GM12878 (cell line): ENCODE data around the gene ADGRG7. TPM values are rescaled to one million over a fixed set of nuclear protein-coding genes. Genes with fewer than 3 reads are reported as not detected.

Experiments used
- ATAC-seq: fragments of 200-7000 bp; cut with Tn5 transposase; 3 replicates; pipeline ENCODE4 v1.9.1; 2020; ENCODE audit warnings: mild to moderate bottlenecking, moderate library complexity
- BruUV-seq: library from RNA; stranded (reverse); fragments of 400-500 nt; replicated peaks from 2 replicates; lab custom pipeline; 2021; lab: Mats Ljungman, UMichigan
- CTCF ChIA-PET: fragments of 300-600 bp; sonication (Branson Sonifier 250); formaldehyde crosslinking; extraction: SDS; loops from one replicate; lab custom pipeline; 2021; ENCODE audit warnings: inconsistent platforms; lab: Yijun Ruan, JAX
- POLR2A ChIA-PET: fragments of 350-600 bp; formaldehyde crosslinking; extraction: SDS; loops from one replicate; lab custom pipeline; 2021; ENCODE audit warnings: inconsistent platforms; lab: Charles Lee
- RAD21 ChIA-PET: fragments of 300-600 bp; sonication (Branson Sonifier 250); formaldehyde crosslinking; loops from one replicate; lab custom pipeline; 2023; ENCODE audit warnings: antibody characterized with exemption; ENCODE audit not compliant: unreplicated experiment; lab: Charles Lee
- SMC1A ChIA-PET: fragments of 300-600 bp; sonication (Branson Sonifier 250); formaldehyde crosslinking; loops from one replicate; lab custom pipeline; 2023; ENCODE audit not compliant: unreplicated experiment, uncharacterized antibody; lab: Charles Lee
- DNase-seq: peaks from one replicate; pipeline ENCODE4 v3.0.0-alpha.2; 2011; ENCODE audit warnings: low read depth, low spot score
- FAIRE-seq: peaks from 3 replicates; lab custom pipeline; 2011; peaks lifted over from hg19 to GRCh38; lab: Jason Lieb, UNC
- H2AFZ ChIP-seq: 2 replicates; pipeline ENCODE4 v1.6.0; 2011; ENCODE audit warnings: low read depth, low read length, control low read depth; ENCODE audit not compliant: control insufficient read depth
- H3K27ac ChIP-seq: 2 replicates; pipeline ENCODE4 v1.5.1; 2011; ENCODE audit warnings: control low read depth; ENCODE audit not compliant: control insufficient read depth, insufficient read depth
- H3K27me3 ChIP-seq, 2 experiments: replicated peaks in 1 of 2; 2 replicates each; pipeline versions ENCODE4 v1.6.0 to v1.6.1; 2011; ENCODE audit warnings: low read length in 1 of 2; ENCODE audit not compliant: control insufficient read depth in 2 of 2, insufficient read depth in 2 of 2
- H3K36me3 ChIP-seq, 2 experiments: 2 replicates each; pipeline ENCODE4 v1.5.1; 2011; ENCODE audit warnings: low read length in 1 of 2; ENCODE audit not compliant: control insufficient read depth in 2 of 2, insufficient read depth in 2 of 2
- H3K4me1 ChIP-seq: 2 replicates; pipeline ENCODE4 v1.6.1; 2011; ENCODE audit warnings: mild to moderate bottlenecking, low read length, moderate library complexity, mixed read lengths; ENCODE audit not compliant: control insufficient read depth, insufficient read depth
- H3K4me2 ChIP-seq: 2 replicates; pipeline ENCODE4 v1.6.0; 2011; ENCODE audit warnings: control low read depth; ENCODE audit not compliant: control insufficient read depth, insufficient read depth
- H3K4me3 ChIP-seq: fragments of 200-600 bp; sonication (generic); 2 replicates; pipeline ENCODE4 v1.5.1; 2016
- H3K79me2 ChIP-seq: 2 replicates; pipeline ENCODE4 v1.6.0; 2011; ENCODE audit warnings: low read length; ENCODE audit not compliant: control insufficient read depth, insufficient read depth
- H3K9ac ChIP-seq: 2 replicates; pipeline ENCODE4 v1.8.0; 2011; ENCODE audit warnings: low read length, control low read depth, mixed read lengths; ENCODE audit not compliant: control insufficient read depth, insufficient read depth
- H3K9me3 ChIP-seq: replicated peaks from 3 replicates; pipeline ENCODE4 v1.5.1; 2011; ENCODE audit warnings: mild to moderate bottlenecking, low read length; ENCODE audit not compliant: control insufficient read depth, insufficient read depth
- H4K20me1 ChIP-seq: 2 replicates; pipeline ENCODE4 v1.6.0; 2011; ENCODE audit not compliant: control insufficient read depth, insufficient read depth
- DPF2 ChIP-seq: fragments of 450-650 bp; IDR thresholded peaks from 2 replicates; pipeline ENCODE4 v1.6.1; 2017; ENCODE audit warnings: mild to moderate bottlenecking
- IKZF1 ChIP-seq: fragments of 450-650 bp; conservative IDR thresholded peaks from 2 replicates; pipeline ENCODE4 v1.6.1; 2017; ENCODE audit warnings: antibody characterized with exemption, mild to moderate bottlenecking
- IRF4 ChIP-seq: IDR thresholded peaks from 2 replicates; pipeline ENCODE4 v1.6.1; 2011; ENCODE audit warnings: low read depth, low read length
- JUNB ChIP-seq: IDR thresholded peaks from 2 replicates; pipeline ENCODE4 v1.6.1; 2016; ENCODE audit warnings: antibody characterized with exemption, mild to moderate bottlenecking
- MYB ChIP-seq: fragments of 150-350 bp; IDR thresholded peaks from 2 replicates; pipeline ENCODE4 v1.6.1; 2014; ENCODE audit warnings: mild to moderate bottlenecking, low read depth, low read length, borderline replicate concordance
- RELA ChIP-seq: fragments of 450-650 bp; IDR thresholded peaks from 2 replicates; pipeline ENCODE4 v1.8.0; 2014; ENCODE audit warnings: borderline replicate concordance; ENCODE audit not compliant: partially characterized antibody
- RUNX3 ChIP-seq: IDR thresholded peaks from 2 replicates; pipeline ENCODE4 v1.6.1; 2012; ENCODE audit warnings: low read length, inconsistent platforms
- TBL1XR1 ChIP-seq: IDR thresholded peaks from 2 replicates; pipeline ENCODE4 v1.6.1; 2012; ENCODE audit warnings: low read depth, low read length, improper control_type of control experiment
- WRNIP1 ChIP-seq: IDR thresholded peaks from 2 replicates; pipeline ENCODE4 v1.6.1; 2011; ENCODE audit warnings: low read depth, low read length, improper control_type of control experiment, borderline replicate concordance
- ZNF24 ChIP-seq: fragments of 450-650 bp; IDR thresholded peaks from 2 replicates; pipeline ENCODE4 v1.6.1; 2017; ENCODE audit warnings: antibody characterized with exemption, mild to moderate bottlenecking
- ZNF384 ChIP-seq: IDR thresholded peaks from 2 replicates; pipeline ENCODE4 v1.6.1; 2012; ENCODE audit warnings: low read depth, mild to moderate bottlenecking, low read length, improper control_type of control experiment, borderline replicate concordance
- WGBS: methylation state at CpG from one replicate; pipeline ENCODE4 v1.1.6; 2016; ENCODE audit warnings: low lambda C conversion rate; ENCODE audit not compliant: insufficient replicate concordance, insufficient coverage; ENCODE audit errors: missing lambda C conversion rate; 5-methylcytosine and 5-hydroxymethylcytosine counted together
- in situ Hi-C: fragments of 300-500 bp; cut with MboI; formaldehyde crosslinking; loops from 9 replicates; pipeline ENCODE4 v1.14.3; 2018; ENCODE audit warnings: mixed read lengths
- intact Hi-C: fragments of 100-400 bp; cut with micrococcal nuclease; formaldehyde crosslinking; loops from one replicate; pipeline ENCODE4 v1.14.2; 2022; ENCODE audit not compliant: unreplicated experiment
- polyA plus RNA-seq, 11 experiments: library from polyadenylated mRNA; depleted of rRNA in 4 of 11; unstranded in 6 of 11; stranded (reverse) in 5 of 11; fragments of >200 nt; fragmentation: Nextera tagmentation in 4 of 11; fragmentation: Illumina TruSeq in 1 of 11; extraction: Ambion mirVana in 4 of 11; extraction: Trizol in 1 of 11; gene quantifications; 1 replicate in 1 of 11; 2 replicates in 10 of 11; pipeline versions ENCODE4 v1.2.1 to v1.2.3, GENCODE V29; 2011 to 2016; ENCODE audit warnings: inconsistent platforms in 2 of 11, missing spikeins in 2 of 11, low read depth in 1 of 11
- total RNA-seq, 4 experiments: library from RNA; depleted of rRNA in 3 of 4; stranded (reverse); fragments of >200 nt in 3 of 4; fragmentation: Illumina TruSeq in 1 of 4; extraction: Trizol in 1 of 4; gene quantifications; 2 replicates each; pipeline versions ENCODE4 v1.2.1 to v1.2.3, GENCODE V29; 2013 to 2021
- TF ChIP-seq, protein P1 (sequence below): fragments of 450-650 bp; formaldehyde crosslinking; IDR thresholded peaks from 2 replicates; pipeline ENCODE4 v1.4.0; 2020; ENCODE audit warnings: mild to moderate bottlenecking, moderate library complexity
- TF ChIP-seq, protein P2 (sequence below): fragments of 450-650 bp; IDR thresholded peaks from 2 replicates; pipeline ENCODE4 v1.6.1; 2016; ENCODE audit warnings: mild to moderate bottlenecking

The ADGRG7 gene
- total and polyA plus RNA-seq, 10 of the 15 experiments (the other 5 are each of a cell fraction or from before 2014, with no cell fraction given): 0.02 to 0.21 (median 0.14) TPM; not detected in 7

DNA sequence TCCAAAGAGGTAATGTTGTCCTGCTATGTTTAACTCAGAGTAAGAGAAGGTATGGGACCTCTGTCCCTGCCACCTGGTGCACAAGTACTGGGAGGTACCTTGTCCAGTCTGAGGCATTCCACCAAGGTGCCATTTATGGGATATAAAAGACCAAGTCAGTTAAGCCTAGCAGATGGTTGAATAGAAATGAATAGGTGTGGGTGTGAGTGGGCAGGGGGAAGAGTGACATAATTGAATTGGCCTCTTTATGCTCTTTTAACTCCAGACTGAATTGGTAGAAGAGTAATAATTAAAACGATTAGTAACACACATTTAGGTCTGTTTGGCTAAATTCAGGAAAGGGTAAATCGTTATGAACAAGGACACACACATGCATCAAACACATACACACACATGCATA lies 562 bp downstream of the ADGRG7 start:
- POLR2A ChIA-PET: no interaction called here
- no peaks in the 10 kb centered on the region for H3K9me3 ChIP-seq
- FAIRE-seq (no peak), ATAC-seq (no peak), DNase-seq (no peak)
- H3K4me2 ChIP-seq: no peak overlapping the region
- H3K36me3 ChIP-seq: no peaks in the 10 kb centered on the region
- H2AFZ ChIP-seq: no peak overlapping the region
- no peaks in the 10 kb centered on the region for H3K27me3 ChIP-seq
- no peak overlapping the region for H3K4me3 ChIP-seq
- no peaks in the 10 kb centered on the region for H3K79me2 ChIP-seq
- no TSS peak for BruUV-seq
- peaks cover 11% of the 10 kb centered on the region; the same call in 1 of the 2 replicates for H3K4me1 ChIP-seq
- intact Hi-C loops: no loop called here
- H3K27ac ChIP-seq: no peak overlapping the region
- no peaks in the 10 kb centered on the region for H4K20me1 ChIP-seq
- RAD21 ChIA-PET: interaction anchor here (0.7 to 1.5 kb wide), 2 partner anchors 31 to 148 kb away, joined by 3 to 4 read pairs; no protein-coding TSS in a partner anchor
- SMC1A ChIA-PET: interaction anchor here (1.0 kb wide), 1 partner anchor 24 kb away, joined by 3 read pairs; no protein-coding TSS in a partner anchor
- no peak overlapping the region for H3K9ac ChIP-seq
- TF ChIP-seq IRF4 (no peak), IKZF1 (peak; percentile 10; the same call in 1 of the 2 replicates), JUNB (no peak), DPF2 (0 out of 2 replicates have a peak, but pooled peaks have one; percentile 34)
- 43% methylated on average over 2 of the region's 2 CpGs for WGBS
- CTCF ChIA-PET: no interaction called here
- in situ Hi-C loops: no loop called here

DNA sequence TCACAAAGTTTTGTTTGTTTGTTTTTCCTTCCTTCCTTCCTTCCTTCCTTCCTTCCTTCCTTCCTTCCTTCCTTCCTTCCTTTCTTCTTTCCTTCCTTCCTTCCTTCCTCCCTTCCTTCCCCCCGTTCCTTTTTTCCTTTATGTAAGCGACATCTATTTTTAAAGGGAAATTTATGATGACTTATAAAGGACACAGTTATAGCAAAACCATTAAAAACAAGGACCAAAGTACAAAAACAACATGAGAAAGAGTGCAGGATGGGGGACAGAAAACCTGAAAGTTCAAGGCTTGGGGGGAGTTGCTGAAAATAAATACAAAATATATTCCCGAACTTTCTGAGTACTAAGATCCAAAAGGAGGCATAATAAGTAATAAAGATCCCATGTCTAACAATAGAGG lies 1.8 kb downstream of the ADGRG7 start:
- intact Hi-C loops (no loop called here), in situ Hi-C loops (no loop called here)
- Histone ChIP-seq H3K4me3 (no peak overlapping the region), H3K4me1 (peaks cover 11% of the 10 kb centered on the region; the same call in 1 of the 2 replicates), H3K79me2 (no peaks in the 10 kb centered on the region), H3K9me3 (no peaks in the 10 kb centered on the region), H3K27ac (no peak overlapping the region), H4K20me1 (no peaks in the 10 kb centered on the region), H3K4me2 (no peak overlapping the region), H3K27me3 (no peaks in the 10 kb centered on the region), H3K9ac (no peak overlapping the region), H3K36me3 (no peaks in the 10 kb centered on the region), H2AFZ (no peak overlapping the region)
- no peak for FAIRE-seq
- BruUV-seq: no TSS peak
- SMC1A ChIA-PET: interaction anchor here (1.0 to 1.9 kb wide), 3 partner anchors 8 to 23 kb away, joined by 4 to 6 read pairs (median 4); no protein-coding TSS in a partner anchor
- CTCF ChIA-PET: interaction anchor here (2.1 to 2.2 kb wide), 3 partner anchors 9 to 148 kb away, joined by 8 to 9 read pairs (median 8); no protein-coding TSS in a partner anchor
- WGBS: 21% methylated on average over 3 of the region's 3 CpGs
- RAD21 ChIA-PET: interaction anchor here (1.1 to 2.1 kb wide), 2 partner anchors 8 to 23 kb away, joined by 3 to 7 read pairs; no protein-coding TSS in a partner anchor
- DNase-seq: no peak
- POLR2A ChIA-PET: no interaction called here
- ATAC-seq: no peak
- TF ChIP-seq, protein P1, sequence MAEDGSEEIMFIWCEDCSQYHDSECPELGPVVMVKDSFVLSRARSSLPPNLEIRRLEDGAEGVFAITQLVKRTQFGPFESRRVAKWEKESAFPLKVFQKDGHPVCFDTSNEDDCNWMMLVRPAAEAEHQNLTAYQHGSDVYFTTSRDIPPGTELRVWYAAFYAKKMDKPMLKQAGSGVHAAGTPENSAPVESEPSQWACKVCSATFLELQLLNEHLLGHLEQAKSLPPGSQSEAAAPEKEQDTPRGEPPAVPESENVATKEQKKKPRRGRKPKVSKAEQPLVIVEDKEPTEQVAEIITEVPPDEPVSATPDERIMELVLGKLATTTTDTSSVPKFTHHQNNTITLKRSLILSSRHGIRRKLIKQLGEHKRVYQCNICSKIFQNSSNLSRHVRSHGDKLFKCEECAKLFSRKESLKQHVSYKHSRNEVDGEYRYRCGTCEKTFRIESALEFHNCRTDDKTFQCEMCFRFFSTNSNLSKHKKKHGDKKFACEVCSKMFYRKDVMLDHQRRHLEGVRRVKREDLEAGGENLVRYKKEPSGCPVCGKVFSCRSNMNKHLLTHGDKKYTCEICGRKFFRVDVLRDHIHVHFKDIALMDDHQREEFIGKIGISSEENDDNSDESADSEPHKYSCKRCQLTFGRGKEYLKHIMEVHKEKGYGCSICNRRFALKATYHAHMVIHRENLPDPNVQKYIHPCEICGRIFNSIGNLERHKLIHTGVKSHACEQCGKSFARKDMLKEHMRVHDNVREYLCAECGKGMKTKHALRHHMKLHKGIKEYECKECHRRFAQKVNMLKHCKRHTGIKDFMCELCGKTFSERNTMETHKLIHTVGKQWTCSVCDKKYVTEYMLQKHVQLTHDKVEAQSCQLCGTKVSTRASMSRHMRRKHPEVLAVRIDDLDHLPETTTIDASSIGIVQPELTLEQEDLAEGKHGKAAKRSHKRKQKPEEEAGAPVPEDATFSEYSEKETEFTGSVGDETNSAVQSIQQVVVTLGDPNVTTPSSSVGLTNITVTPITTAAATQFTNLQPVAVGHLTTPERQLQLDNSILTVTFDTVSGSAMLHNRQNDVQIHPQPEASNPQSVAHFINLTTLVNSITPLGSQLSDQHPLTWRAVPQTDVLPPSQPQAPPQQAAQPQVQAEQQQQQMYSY (CRISPR knock-in tag): no peak
- TF ChIP-seq WRNIP1 (no peak), MYB (no peak), ZNF384 (no peak), RELA (no peak), ZNF24 (no peak), RUNX3 (no peak), TBL1XR1 (no peak)
- TF ChIP-seq, protein P2, sequence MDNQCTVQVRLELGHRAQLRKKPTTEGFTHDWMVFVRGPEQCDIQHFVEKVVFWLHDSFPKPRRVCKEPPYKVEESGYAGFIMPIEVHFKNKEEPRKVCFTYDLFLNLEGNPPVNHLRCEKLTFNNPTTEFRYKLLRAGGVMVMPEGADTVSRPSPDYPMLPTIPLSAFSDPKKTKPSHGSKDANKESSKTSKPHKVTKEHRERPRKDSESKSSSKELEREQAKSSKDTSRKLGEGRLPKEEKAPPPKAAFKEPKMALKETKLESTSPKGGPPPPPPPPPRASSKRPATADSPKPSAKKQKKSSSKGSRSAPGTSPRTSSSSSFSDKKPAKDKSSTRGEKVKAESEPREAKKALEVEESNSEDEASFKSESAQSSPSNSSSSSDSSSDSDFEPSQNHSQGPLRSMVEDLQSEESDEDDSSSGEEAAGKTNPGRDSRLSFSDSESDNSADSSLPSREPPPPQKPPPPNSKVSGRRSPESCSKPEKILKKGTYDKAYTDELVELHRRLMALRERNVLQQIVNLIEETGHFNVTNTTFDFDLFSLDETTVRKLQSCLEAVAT: no peak
